ENCODE data around the gene ACSM3.

GRCh38 chr16:20740901-20741521 lies 22.8 kb upstream of the ACSM3 start:
- TF ChIP-seq CTCF (IDR thresholded peaks at IDR 0.05 in 4 of 5, conservative IDR thresholded peaks at IDR 0.05 in 1 of 5) = no peak
- TF ChIP-seq POLR2A (IDR thresholded peaks at IDR 0.05) = no peak
